ENCODE measurements around the gene GCNT1.

- TF ChIP-seq, protein P1, sequence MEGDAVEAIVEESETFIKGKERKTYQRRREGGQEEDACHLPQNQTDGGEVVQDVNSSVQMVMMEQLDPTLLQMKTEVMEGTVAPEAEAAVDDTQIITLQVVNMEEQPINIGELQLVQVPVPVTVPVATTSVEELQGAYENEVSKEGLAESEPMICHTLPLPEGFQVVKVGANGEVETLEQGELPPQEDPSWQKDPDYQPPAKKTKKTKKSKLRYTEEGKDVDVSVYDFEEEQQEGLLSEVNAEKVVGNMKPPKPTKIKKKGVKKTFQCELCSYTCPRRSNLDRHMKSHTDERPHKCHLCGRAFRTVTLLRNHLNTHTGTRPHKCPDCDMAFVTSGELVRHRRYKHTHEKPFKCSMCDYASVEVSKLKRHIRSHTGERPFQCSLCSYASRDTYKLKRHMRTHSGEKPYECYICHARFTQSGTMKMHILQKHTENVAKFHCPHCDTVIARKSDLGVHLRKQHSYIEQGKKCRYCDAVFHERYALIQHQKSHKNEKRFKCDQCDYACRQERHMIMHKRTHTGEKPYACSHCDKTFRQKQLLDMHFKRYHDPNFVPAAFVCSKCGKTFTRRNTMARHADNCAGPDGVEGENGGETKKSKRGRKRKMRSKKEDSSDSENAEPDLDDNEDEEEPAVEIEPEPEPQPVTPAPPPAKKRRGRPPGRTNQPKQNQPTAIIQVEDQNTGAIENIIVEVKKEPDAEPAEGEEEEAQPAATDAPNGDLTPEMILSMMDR (IDR thresholded peaks at IDR 0.05) = no peak
- TF ChIP-seq ZFX (IDR thresholded peaks at IDR 0.05; ENCODE audit: borderline replicate concordance) = no peak
These were observed 46.3 kb upstream of the GCNT1 start for GRCh38 chr9:76412638-76413037.

Data from 22Rv1 (cell line).